GM12892 (cell line): ENCODE data around the gene MED13L.

Source experiments
- POLR2A ChIP-seq: IDR thresholded peaks from 2 replicates; pipeline ENCODE4 v1.6.1; 2011; ENCODE audit warnings: low read depth, low read length, control low read depth
- POLR2AphosphoS5 ChIP-seq: IDR thresholded peaks from 2 replicates; pipeline ENCODE4 v1.6.1; 2011; ENCODE audit warnings: low read depth, low read length, control low read depth

- TF ChIP-seq POLR2A = no peak
- no peak for TF ChIP-seq POLR2AphosphoS5
Observed at GRCh38 chr12:116091579-116091978, 185.9 kb downstream of the MED13L start.
